GM12878 (cell line): ENCODE data around the gene NFASC. TPM values are rescaled to one million over a fixed set of nuclear protein-coding genes. Genes with fewer than 3 reads are reported as not detected.

ENCODE experiments used
- ATAC-seq: fragments of 200-7000 bp; cut with Tn5 transposase; 3 replicates; pipeline ENCODE4 v1.9.1; 2020; ENCODE audit warnings: mild to moderate bottlenecking, moderate library complexity
- BruUV-seq: library from RNA; stranded (reverse); fragments of 400-500 nt; replicated peaks from 2 replicates; lab custom pipeline; 2021; lab: Mats Ljungman, UMichigan
- CTCF ChIA-PET: fragments of 300-600 bp; sonication (Branson Sonifier 250); formaldehyde crosslinking; extraction: SDS; loops from one replicate; lab custom pipeline; 2021; ENCODE audit warnings: inconsistent platforms; lab: Yijun Ruan, JAX
- POLR2A ChIA-PET: fragments of 350-600 bp; formaldehyde crosslinking; extraction: SDS; loops from one replicate; lab custom pipeline; 2021; ENCODE audit warnings: inconsistent platforms; lab: Charles Lee
- RAD21 ChIA-PET: fragments of 300-600 bp; sonication (Branson Sonifier 250); formaldehyde crosslinking; loops from one replicate; lab custom pipeline; 2023; ENCODE audit warnings: antibody characterized with exemption; ENCODE audit not compliant: unreplicated experiment; lab: Charles Lee
- SMC1A ChIA-PET: fragments of 300-600 bp; sonication (Branson Sonifier 250); formaldehyde crosslinking; loops from one replicate; lab custom pipeline; 2023; ENCODE audit not compliant: unreplicated experiment, uncharacterized antibody; lab: Charles Lee
- DNase-seq: peaks from one replicate; pipeline ENCODE4 v3.0.0-alpha.2; 2011; ENCODE audit warnings: low read depth, low spot score
- FAIRE-seq: peaks from 3 replicates; lab custom pipeline; 2011; peaks lifted over from hg19 to GRCh38; lab: Jason Lieb, UNC
- H2AFZ ChIP-seq: 2 replicates; pipeline ENCODE4 v1.6.0; 2011; ENCODE audit warnings: low read depth, low read length, control low read depth; ENCODE audit not compliant: control insufficient read depth
- H3K27ac ChIP-seq: 2 replicates; pipeline ENCODE4 v1.5.1; 2011; ENCODE audit warnings: control low read depth; ENCODE audit not compliant: control insufficient read depth, insufficient read depth
- H3K27me3 ChIP-seq, 2 experiments: replicated peaks in 1 of 2; 2 replicates each; pipeline versions ENCODE4 v1.6.0 to v1.6.1; 2011; ENCODE audit warnings: low read length in 1 of 2; ENCODE audit not compliant: control insufficient read depth in 2 of 2, insufficient read depth in 2 of 2
- H3K36me3 ChIP-seq, 2 experiments: 2 replicates each; pipeline ENCODE4 v1.5.1; 2011; ENCODE audit warnings: low read length in 1 of 2; ENCODE audit not compliant: control insufficient read depth in 2 of 2, insufficient read depth in 2 of 2
- H3K4me1 ChIP-seq: 2 replicates; pipeline ENCODE4 v1.6.1; 2011; ENCODE audit warnings: mild to moderate bottlenecking, low read length, moderate library complexity, mixed read lengths; ENCODE audit not compliant: control insufficient read depth, insufficient read depth
- H3K4me2 ChIP-seq: 2 replicates; pipeline ENCODE4 v1.6.0; 2011; ENCODE audit warnings: control low read depth; ENCODE audit not compliant: control insufficient read depth, insufficient read depth
- H3K4me3 ChIP-seq: fragments of 200-600 bp; sonication (generic); 2 replicates; pipeline ENCODE4 v1.5.1; 2016
- H3K79me2 ChIP-seq: 2 replicates; pipeline ENCODE4 v1.6.0; 2011; ENCODE audit warnings: low read length; ENCODE audit not compliant: control insufficient read depth, insufficient read depth
- H3K9ac ChIP-seq: 2 replicates; pipeline ENCODE4 v1.8.0; 2011; ENCODE audit warnings: low read length, control low read depth, mixed read lengths; ENCODE audit not compliant: control insufficient read depth, insufficient read depth
- H3K9me3 ChIP-seq: replicated peaks from 3 replicates; pipeline ENCODE4 v1.5.1; 2011; ENCODE audit warnings: mild to moderate bottlenecking, low read length; ENCODE audit not compliant: control insufficient read depth, insufficient read depth
- H4K20me1 ChIP-seq: 2 replicates; pipeline ENCODE4 v1.6.0; 2011; ENCODE audit not compliant: control insufficient read depth, insufficient read depth
- CEBPB ChIP-seq, 2 experiments: fragments of 150-350 bp in 1 of 2; IDR thresholded peaks; 2 replicates each; pipeline ENCODE4 v1.6.1; 2012 to 2014; ENCODE audit warnings: low read depth in 2 of 2, low read length in 2 of 2, borderline replicate concordance in 1 of 2, inconsistent platforms in 1 of 2
- IKZF1 ChIP-seq: fragments of 450-650 bp; conservative IDR thresholded peaks from 2 replicates; pipeline ENCODE4 v1.6.1; 2017; ENCODE audit warnings: antibody characterized with exemption, mild to moderate bottlenecking
- JUND ChIP-seq: IDR thresholded peaks from 2 replicates; pipeline ENCODE4 v1.6.1; 2012; ENCODE audit warnings: low read depth, mild to moderate bottlenecking, low read length, improper control_type of control experiment, moderate library complexity
- KDM1A ChIP-seq: fragments of 200-600 bp; sonication (generic); IDR thresholded peaks from 2 replicates; pipeline ENCODE4 v1.6.1; 2016; ENCODE audit warnings: borderline replicate concordance
- NR2F1 ChIP-seq: fragments of 450-650 bp; conservative IDR thresholded peaks from 2 replicates; pipeline ENCODE4 v1.6.1; 2017; ENCODE audit warnings: mild to moderate bottlenecking
- SP1 ChIP-seq: IDR thresholded peaks from one replicate; pipeline ENCODE4 v1.6.1; 2011; ENCODE audit warnings: low read depth, low read length
- SREBF1 ChIP-seq: IDR thresholded peaks from 2 replicates; pipeline ENCODE4 v1.6.1; 2012; ENCODE audit warnings: mild to moderate bottlenecking, low read length
- SREBF2 ChIP-seq: IDR thresholded peaks from 2 replicates; pipeline ENCODE4 v1.6.1; 2012; ENCODE audit warnings: mild to moderate bottlenecking, low read length
- TCF12 ChIP-seq: IDR thresholded peaks from 2 replicates; pipeline ENCODE4 v1.6.1; 2011; ENCODE audit warnings: low read depth, mild to moderate bottlenecking, low read length
- TCF7 ChIP-seq: IDR thresholded peaks from 2 replicates; pipeline ENCODE4 v1.6.1; 2014; ENCODE audit warnings: antibody characterized with exemption, borderline replicate concordance
- YY1 ChIP-seq: IDR thresholded peaks from 2 replicates; pipeline ENCODE4 v1.6.1; 2011; ENCODE audit warnings: low read depth, mild to moderate bottlenecking, low read length
- ZBED1 ChIP-seq: IDR thresholded peaks from 2 replicates; pipeline ENCODE4 v1.6.1; 2016; ENCODE audit warnings: borderline replicate concordance
- ZNF217 ChIP-seq: fragments of 450-650 bp; IDR thresholded peaks from 2 replicates; pipeline ENCODE4 v1.6.1; 2017; ENCODE audit warnings: antibody characterized with exemption, mild to moderate bottlenecking
- ZNF24 ChIP-seq: fragments of 450-650 bp; IDR thresholded peaks from 2 replicates; pipeline ENCODE4 v1.6.1; 2017; ENCODE audit warnings: antibody characterized with exemption, mild to moderate bottlenecking
- ZNF384 ChIP-seq: IDR thresholded peaks from 2 replicates; pipeline ENCODE4 v1.6.1; 2012; ENCODE audit warnings: low read depth, mild to moderate bottlenecking, low read length, improper control_type of control experiment, borderline replicate concordance
- ZZZ3 ChIP-seq: IDR thresholded peaks from 2 replicates; pipeline ENCODE4 v1.6.1; 2011; ENCODE audit warnings: low read depth; ENCODE audit not compliant: control insufficient read depth, insufficient read length
- WGBS: methylation state at CpG from one replicate; pipeline ENCODE4 v1.1.6; 2016; ENCODE audit warnings: low lambda C conversion rate; ENCODE audit not compliant: insufficient replicate concordance, insufficient coverage; ENCODE audit errors: missing lambda C conversion rate; 5-methylcytosine and 5-hydroxymethylcytosine counted together
- in situ Hi-C: fragments of 300-500 bp; cut with MboI; formaldehyde crosslinking; loops from 9 replicates; pipeline ENCODE4 v1.14.3; 2018; ENCODE audit warnings: mixed read lengths
- intact Hi-C: fragments of 100-400 bp; cut with micrococcal nuclease; formaldehyde crosslinking; loops from one replicate; pipeline ENCODE4 v1.14.2; 2022; ENCODE audit not compliant: unreplicated experiment
- polyA plus RNA-seq, 11 experiments: library from polyadenylated mRNA; depleted of rRNA in 4 of 11; unstranded in 6 of 11; stranded (reverse) in 5 of 11; fragments of >200 nt; fragmentation: Nextera tagmentation in 4 of 11; fragmentation: Illumina TruSeq in 1 of 11; extraction: Ambion mirVana in 4 of 11; extraction: Trizol in 1 of 11; gene quantifications; 1 replicate in 1 of 11; 2 replicates in 10 of 11; pipeline versions ENCODE4 v1.2.1 to v1.2.3, GENCODE V29; 2011 to 2016; ENCODE audit warnings: inconsistent platforms in 2 of 11, missing spikeins in 2 of 11, low read depth in 1 of 11
- total RNA-seq, 4 experiments: library from RNA; depleted of rRNA in 3 of 4; stranded (reverse); fragments of >200 nt in 3 of 4; fragmentation: Illumina TruSeq in 1 of 4; extraction: Trizol in 1 of 4; gene quantifications; 2 replicates each; pipeline versions ENCODE4 v1.2.1 to v1.2.3, GENCODE V29; 2013 to 2021
- TF ChIP-seq, protein P1 (sequence below): fragments of 450-650 bp; IDR thresholded peaks from 2 replicates; pipeline ENCODE4 v1.6.1; 2017; ENCODE audit warnings: mild to moderate bottlenecking
- TF ChIP-seq, protein P2 (sequence below): fragments of 450-650 bp; IDR thresholded peaks from 2 replicates; pipeline ENCODE4 v1.6.1; 2017; ENCODE audit warnings: low read depth, mild to moderate bottlenecking, moderate library complexity
- TF ChIP-seq, protein P3 (sequence below): fragments of 450-650 bp; formaldehyde crosslinking; IDR thresholded peaks from 2 replicates; pipeline ENCODE4 v1.4.0; 2022; ENCODE audit warnings: mild to moderate bottlenecking, moderate library complexity

Gene NFASC
- total and polyA plus RNA-seq, 10 of the 15 experiments (the other 5 are each of a cell fraction or from before 2014, with no cell fraction given) = 0.04 to 0.31 (median 0.12) TPM; not detected in 4

DNA sequence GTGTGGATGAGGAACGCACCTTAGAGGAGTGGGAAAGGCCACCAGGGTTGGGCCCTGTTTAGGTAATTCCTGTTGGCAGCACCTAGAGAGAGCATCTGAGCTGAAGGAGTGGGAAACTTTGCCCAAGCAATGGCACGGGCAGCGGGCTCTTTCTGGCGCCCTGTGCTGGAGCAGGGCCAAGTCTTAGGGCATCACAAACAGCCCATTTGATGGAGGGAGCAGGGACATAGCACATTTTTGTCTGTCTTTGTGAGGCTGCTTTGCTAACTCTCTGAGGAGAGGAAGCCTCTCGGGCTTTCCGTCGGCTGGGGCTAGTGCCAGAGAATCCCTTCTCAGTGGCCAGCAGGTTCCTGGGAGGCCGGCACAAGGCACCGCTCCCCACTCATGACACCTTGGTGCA is 149.8 kb downstream of the NFASC start (continued):
- TF ChIP-seq, protein P1, sequence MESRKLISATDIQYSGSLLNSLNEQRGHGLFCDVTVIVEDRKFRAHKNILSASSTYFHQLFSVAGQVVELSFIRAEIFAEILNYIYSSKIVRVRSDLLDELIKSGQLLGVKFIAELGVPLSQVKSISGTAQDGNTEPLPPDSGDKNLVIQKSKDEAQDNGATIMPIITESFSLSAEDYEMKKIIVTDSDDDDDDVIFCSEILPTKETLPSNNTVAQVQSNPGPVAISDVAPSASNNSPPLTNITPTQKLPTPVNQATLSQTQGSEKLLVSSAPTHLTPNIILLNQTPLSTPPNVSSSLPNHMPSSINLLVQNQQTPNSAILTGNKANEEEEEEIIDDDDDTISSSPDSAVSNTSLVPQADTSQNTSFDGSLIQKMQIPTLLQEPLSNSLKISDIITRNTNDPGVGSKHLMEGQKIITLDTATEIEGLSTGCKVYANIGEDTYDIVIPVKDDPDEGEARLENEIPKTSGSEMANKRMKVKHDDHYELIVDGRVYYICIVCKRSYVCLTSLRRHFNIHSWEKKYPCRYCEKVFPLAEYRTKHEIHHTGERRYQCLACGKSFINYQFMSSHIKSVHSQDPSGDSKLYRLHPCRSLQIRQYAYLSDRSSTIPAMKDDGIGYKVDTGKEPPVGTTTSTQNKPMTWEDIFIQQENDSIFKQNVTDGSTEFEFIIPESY = no peak
- TF ChIP-seq ZNF384 = no peak
- no peak for TF ChIP-seq CEBPB (IDR thresholded peaks at IDR 0.05; ENCODE audit: borderline replicate concordance in 1 of 2, low read depth in 2 of 2, low read length in 2 of 2)
- no peak for TF ChIP-seq NR2F1
- no peak for TF ChIP-seq JUND

DNA sequence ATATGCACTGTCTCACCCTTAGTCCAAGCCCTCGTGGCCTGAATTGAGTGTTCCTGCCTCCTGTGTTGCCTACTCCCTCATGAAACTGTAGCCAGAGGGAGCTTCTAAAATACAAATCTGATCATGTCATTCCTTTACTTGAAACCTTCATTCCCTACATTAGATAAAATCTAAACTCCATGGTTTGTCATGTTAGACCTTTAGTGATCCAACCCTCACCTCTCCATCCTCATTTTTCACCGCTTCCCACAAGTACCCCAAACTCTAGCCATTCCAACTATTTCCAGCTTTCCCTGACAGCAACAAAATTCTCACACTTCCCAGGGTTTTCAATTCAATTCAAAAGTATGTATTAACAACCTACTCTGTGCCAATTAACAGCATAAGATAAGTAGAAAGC is 154.0 kb downstream of the NFASC start:
- no peak for FAIRE-seq
- RAD21 ChIA-PET = interaction anchor here (1.2 kb wide), 1 partner anchor 37 kb away, joined by 3 read pairs; no protein-coding TSS in a partner anchor
- no TSS peak for BruUV-seq
- TF ChIP-seq, protein P2, sequence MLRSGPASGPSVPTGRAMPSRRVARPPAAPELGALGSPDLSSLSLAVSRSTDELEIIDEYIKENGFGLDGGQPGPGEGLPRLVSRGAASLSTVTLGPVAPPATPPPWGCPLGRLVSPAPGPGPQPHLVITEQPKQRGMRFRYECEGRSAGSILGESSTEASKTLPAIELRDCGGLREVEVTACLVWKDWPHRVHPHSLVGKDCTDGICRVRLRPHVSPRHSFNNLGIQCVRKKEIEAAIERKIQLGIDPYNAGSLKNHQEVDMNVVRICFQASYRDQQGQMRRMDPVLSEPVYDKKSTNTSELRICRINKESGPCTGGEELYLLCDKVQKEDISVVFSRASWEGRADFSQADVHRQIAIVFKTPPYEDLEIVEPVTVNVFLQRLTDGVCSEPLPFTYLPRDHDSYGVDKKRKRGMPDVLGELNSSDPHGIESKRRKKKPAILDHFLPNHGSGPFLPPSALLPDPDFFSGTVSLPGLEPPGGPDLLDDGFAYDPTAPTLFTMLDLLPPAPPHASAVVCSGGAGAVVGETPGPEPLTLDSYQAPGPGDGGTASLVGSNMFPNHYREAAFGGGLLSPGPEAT = no peak
- no peak for TF ChIP-seq KDM1A
- no peak for TF ChIP-seq SREBF1
- no peak for TF ChIP-seq SREBF2
- TF ChIP-seq ZBED1 = no peak
- no peak for TF ChIP-seq ZNF24
- TF ChIP-seq TCF7 = no peak
- no peak for TF ChIP-seq ZNF217
- no peak for TF ChIP-seq TCF12
- no peak for TF ChIP-seq IKZF1
- TF ChIP-seq, protein P3, sequence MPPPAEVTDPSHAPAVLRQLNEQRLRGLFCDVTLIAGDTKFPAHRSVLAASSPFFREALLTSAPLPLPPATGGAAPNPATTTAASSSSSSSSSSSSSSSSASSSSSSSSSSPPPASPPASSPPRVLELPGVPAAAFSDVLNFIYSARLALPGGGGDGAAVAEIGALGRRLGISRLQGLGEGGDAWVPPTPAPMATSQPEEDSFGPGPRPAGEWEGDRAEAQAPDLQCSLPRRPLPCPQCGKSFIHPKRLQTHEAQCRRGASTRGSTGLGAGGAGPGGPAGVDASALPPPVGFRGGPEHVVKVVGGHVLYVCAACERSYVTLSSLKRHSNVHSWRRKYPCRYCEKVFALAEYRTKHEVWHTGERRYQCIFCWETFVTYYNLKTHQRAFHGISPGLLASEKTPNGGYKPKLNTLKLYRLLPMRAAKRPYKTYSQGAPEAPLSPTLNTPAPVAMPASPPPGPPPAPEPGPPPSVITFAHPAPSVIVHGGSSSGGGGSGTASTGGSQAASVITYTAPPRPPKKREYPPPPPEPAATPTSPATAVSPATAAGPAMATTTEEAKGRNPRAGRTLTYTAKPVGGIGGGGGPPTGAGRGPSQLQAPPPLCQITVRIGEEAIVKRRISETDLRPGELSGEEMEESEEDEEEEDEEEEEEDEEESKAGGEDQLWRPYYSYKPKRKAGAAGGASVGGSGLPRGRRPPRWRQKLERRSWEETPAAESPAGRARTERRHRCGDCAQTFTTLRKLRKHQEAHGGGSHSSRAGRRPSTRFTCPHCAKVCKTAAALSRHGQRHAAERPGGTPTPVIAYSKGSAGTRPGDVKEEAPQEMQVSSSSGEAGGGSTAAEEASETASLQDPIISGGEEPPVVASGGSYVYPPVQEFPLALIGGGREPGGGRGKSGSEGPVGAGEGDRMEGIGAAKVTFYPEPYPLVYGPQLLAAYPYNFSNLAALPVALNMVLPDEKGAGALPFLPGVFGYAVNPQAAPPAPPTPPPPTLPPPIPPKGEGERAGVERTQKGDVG (CRISPR knock-in tag) = no peak
- TF ChIP-seq ZZZ3 = no peak
- TF ChIP-seq SP1 = no peak
- no peak for TF ChIP-seq YY1

More for the DNA sequence above, 154.0 kb downstream of the NFASC start:
- H3K79me2 ChIP-seq = no peaks in the 10 kb centered on the region
- H3K4me3 ChIP-seq = no peak overlapping the region
- H3K9ac ChIP-seq = no peak overlapping the region
- POLR2A ChIA-PET = no interaction called here
- in situ Hi-C loops (no loop called here), intact Hi-C loops (no loop called here)
- CTCF ChIA-PET = no interaction called here
- no peak overlapping the region for H3K4me2 ChIP-seq
- no peaks in the 10 kb centered on the region for H3K9me3 ChIP-seq
- H3K27me3 ChIP-seq = peaks cover 0 to 16% of the 10 kb centered on the region in 2 experiments; a peak in 3 of 4 replicates
- no peaks in the 10 kb centered on the region for H3K36me3 ChIP-seq
- no peak overlapping the region for H2AFZ ChIP-seq
- DNase-seq (no peak), ATAC-seq (no peak)
- H3K4me1 ChIP-seq = no peaks in the 10 kb centered on the region
- SMC1A ChIA-PET = no interaction called here
- H4K20me1 ChIP-seq = no peaks in the 10 kb centered on the region
- 7% methylated on average over 2 of the region's 2 CpGs for WGBS
- no peak overlapping the region for H3K27ac ChIP-seq
